RPMI7951 (cell line): Measurements from ENCODE around the gene AKR1C2. TPM values are rescaled to one million over a fixed set of nuclear protein-coding genes. Genes with fewer than 3 reads are reported as not detected.

Source experiments
- total RNA-seq: library from RNA; depleted of rRNA; stranded (reverse); fragments of >200 nt; shearing (Covaris generic); gene quantifications from 2 replicates; pipeline ENCODE4 v1.2.3, GENCODE V29; 2014; rRNA removed

AKR1C2 gene
- total RNA-seq, 1 experiment from 2014 or later = 24.8 TPM

Other genes starting within 250 kb of the AKR1C2 start
- gene AKR1E2, start 177.7 kb downstream of the AKR1C2 start, total RNA-seq = 18.0 and 21.1 TPM in 2 replicates
- gene AKR1C1, start 40.4 kb downstream of the AKR1C2 start, total RNA-seq = 14.2 and 20.2 TPM in 2 replicates
- gene AKR1C3, start 90.6 kb upstream of the AKR1C2 start, total RNA-seq = 88.1 and 95.2 TPM in 2 replicates
- not detected in 2 replicates for gene AKR1C8, start 181.3 kb upstream of the AKR1C2 start, total RNA-seq
- gene AKR1C4, start 193.0 kb upstream of the AKR1C2 start, total RNA-seq = not detected in 2 replicates